GM18867 (cell line): ENCODE measurements around the gene HDHD2.

Experiments
- ATAC-seq: cut with Tn5 transposase; IDR thresholded peaks from one replicate; pipeline ENCODE4 v1.9.1; 2021; ENCODE audit warnings: mild to moderate bottlenecking, moderate library complexity; ENCODE audit not compliant: unreplicated experiment

Gene HDHD2

DNA sequence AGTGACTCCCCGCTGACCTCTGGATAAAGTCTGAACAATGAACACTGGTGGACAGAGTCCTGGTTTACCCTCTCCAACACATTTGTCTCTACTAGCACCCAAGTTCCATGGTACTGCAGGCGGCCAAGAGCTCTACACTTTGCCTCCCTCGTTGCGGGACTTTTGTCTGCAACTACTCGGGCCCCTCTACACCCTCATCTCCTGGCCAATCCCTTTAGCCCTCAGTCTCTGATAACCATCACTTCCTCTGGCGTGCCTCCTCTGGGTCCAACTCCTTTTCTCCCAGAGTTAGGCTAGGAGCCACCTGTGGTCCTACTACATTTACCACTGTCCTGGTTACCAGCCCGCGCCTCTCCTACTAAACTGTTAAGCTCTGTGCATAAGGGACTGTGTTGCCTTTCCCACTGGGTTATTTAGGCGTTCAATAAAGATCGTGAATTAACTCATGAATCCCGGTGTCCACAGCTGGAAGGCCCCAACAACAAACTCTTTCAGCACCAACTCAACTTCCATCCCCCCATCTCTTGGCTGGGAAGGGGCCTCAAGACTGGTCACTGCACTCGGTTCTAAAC, 757 bp downstream of the HDHD2 start:
- ATAC-seq, result no peak

DNA sequence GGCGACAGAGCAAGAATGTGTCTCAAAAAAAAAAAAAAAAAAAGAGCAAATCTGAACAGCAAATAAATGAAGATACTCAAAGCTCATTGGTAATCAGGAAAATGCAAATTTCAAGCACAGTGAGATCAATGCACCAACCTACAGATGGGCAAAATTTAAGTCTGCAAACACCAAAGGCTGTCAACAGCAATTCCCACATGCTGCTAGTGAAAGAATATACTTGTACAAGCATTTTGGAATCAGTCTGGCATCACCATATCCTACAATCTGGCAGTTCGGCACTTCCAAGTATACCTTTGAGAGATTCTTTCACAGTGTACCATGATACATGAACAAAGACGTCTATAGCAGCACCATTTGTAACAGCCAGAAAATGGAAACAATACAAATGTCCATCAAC, 4.1 kb downstream of the HDHD2 start:
- no peak for ATAC-seq

DNA sequence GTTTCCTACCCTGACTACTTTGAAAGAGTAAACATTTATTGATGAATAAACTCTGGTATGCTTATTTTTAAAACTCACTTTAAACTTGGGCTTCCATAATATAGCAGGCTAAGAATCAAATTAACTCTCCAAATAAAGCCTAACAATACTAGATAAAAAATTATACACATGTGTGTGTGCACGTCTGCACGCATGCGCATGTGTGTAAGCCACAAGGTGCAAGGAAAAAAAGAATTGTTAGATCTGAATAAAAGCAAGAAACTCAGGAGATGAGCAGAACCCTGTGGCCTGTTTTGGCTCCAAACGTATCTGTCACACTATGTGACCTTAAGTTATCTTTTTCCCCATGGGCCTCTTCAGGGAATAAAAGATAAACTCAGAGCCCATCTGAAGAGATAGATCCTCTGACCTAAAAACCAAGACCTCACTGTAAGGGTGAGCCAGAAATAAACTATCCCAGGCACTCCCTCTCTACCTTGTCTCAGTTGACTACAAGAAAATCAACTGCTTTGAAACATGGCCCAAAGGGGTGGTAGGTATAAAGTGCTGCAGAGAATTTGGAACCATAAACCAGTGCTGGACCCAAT, 6.3 kb downstream of the HDHD2 start:
- no peak for ATAC-seq

DNA sequence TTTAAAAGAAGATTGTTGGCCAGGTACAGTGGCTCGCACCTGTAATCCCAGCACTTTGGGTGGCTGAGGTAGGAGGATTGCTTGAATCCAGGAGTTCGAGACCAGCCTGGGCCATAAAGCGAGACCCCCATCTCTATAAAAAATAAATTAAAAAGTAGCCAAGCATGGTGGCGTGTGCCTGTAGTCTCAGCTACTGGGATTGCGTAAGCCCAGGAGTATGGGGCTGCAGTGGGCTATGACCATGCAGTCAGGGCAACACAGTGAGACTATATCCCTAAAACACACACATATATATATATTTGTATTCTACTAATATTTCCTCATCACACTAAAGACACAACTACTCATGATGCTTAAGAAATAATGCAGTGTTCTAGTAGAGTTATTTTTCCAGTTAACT, 7.1 kb downstream of the HDHD2 start:
- no peak for ATAC-seq

GRCh38 chr18:47141289-47141688, 9.0 kb downstream of the HDHD2 start:
- ATAC-seq, result no peak

DNA sequence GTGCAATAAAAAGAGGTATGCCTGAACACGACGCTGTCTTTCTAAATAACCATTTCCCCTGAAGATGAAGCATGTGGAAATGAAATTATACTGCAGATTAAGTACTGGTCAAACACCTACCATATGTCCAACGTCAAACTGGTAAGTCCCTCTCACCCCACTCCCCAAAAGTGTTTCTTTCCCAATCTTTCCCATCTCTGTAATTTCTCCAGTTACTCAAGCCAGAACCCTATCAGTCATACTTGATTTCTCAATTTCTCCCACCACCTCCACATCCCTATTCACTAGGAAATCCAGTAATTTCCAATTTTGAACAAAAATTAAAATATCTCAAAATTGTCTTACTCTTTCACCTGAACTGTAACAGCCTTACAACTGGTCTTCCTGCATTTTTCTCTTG, 29.2 kb downstream of the HDHD2 start:
- ATAC-seq, result no peak

- ATAC-seq, result peak; percentile 97
Observed at GRCh38 chr18:47120428-47120827, 29.9 kb downstream of the HDHD2 start.

GRCh38 chr18:47118981-47119380, 31.3 kb downstream of the HDHD2 start:
- ATAC-seq, result no peak

DNA sequence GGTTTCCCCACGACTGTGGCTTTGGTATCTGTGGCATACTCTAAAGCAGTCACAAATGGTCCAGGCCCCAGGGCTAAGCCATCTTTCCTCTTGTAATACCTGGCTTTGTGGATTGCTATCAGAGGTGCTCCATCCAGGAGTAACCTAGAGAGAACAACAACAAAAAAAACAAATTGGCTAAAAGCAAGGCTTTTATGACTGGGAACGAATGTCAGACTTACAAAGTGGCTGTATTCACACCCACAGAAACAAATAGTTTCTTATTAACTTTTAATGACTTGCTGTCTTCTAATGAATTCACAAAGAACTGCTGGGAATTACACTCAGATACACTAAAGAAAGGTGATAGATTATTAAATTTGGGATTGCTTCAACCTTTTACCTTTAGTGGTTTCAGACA, 35.1 kb downstream of the HDHD2 start:
- no peak for ATAC-seq

- no peak for ATAC-seq
Observed at GRCh38 chr18:47113796-47114540, 36.3 kb downstream of the HDHD2 start.

DNA sequence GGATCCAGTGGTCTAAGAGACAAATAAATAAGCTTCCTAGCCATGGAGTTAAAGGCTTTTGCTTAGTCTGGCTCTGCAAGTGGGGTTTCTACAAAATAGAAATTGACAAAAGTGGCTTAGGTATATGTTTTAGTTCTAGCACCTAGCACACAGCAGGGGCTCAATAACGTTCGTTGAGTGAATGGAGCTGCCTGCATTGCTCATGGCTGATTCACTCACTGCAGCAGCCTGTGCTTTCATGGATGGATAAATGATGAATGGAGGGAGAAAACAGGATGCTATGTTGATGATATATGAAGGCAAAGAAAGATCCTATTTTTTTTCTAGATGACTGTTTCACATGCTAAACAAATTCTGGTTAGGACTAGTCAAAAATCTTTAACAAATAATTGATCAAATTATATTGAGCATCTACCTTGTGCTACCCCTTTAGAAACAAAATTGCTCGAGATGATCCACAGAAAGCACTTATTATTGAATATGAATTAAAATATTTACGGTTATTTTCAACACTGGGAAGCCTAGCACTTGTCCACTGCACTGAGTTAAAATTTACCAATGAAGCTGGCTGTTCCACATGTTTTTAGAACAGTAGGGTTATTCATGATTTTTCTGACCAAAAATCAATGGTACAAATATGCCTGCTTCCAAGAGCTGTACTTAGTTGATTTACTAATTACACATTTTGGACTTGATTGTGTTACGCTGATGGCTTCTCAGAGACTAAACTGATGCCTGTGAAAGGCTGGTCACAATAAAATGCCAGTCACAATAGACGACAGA, 39.6 kb downstream of the HDHD2 start:
- no peak for ATAC-seq

- no peak for ATAC-seq
Observed at GRCh38 chr18:47109720-47110119, 40.6 kb downstream of the HDHD2 start.

DNA sequence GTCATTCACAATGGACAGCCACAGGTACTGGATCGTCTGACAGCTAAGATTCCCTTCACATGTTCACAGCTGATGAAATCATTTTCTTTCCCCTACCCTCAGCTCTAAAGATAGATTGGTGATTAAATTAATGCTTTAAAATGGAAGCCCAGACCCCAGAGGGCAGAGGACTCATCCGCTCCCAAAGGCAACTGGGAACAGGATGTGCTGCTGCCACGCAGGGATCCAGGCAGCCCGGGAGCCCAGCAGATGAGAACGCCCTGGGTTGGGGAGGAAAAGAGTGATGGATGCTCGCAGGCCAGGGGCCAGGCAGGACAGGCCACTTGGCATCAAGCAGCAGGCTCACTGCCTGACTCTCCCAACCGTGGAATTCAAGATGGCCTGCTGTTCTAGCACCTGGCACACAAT, 41.3 kb downstream of the HDHD2 start:
- no peak for ATAC-seq

DNA sequence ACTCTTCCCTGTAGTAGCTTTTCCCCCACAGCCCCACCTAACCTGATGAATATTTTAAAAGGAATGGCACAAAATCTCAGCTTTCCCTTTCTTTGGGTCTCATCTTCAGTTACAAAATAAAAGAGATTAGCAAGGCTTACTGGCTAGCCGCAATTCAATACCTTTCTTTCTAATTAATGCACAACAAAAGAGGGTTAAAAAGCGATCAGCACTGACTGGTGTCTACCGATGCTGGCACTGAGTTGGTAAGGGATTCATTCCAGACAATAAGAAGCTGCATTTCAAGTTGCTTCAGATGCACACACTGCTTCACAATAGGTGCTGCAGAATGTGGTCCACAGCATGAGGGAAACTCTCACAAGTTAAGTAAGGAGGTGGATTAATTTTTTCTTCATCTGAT, 41.9 kb downstream of the HDHD2 start:
- ATAC-seq, result no peak

GRCh38 chr18:47100212-47100831, 50.0 kb downstream of the HDHD2 start:
- no peak for ATAC-seq

GRCh38 chr18:47095810-47096209, 54.5 kb downstream of the HDHD2 start:
- ATAC-seq, result no peak

DNA sequence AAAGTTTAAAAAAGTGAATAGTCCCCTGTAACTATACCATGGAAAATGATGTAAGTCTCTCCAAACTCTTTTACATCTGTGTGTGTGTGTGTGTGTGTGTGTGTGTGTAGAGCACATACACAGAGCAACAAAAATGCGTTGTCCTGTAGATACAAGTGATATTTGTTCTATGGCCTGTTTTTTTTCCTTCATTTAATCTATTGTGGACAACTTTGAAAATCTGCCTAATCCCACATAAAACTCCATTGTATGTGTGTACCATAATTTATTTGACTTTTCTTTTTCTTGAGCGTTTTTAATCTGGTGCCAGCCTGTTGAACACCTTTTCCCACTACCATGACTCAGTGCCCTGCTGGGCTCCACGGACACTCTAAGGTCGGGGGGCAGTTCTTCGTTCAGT, 62.6 kb downstream of the HDHD2 start:
- ATAC-seq, result no peak

DNA sequence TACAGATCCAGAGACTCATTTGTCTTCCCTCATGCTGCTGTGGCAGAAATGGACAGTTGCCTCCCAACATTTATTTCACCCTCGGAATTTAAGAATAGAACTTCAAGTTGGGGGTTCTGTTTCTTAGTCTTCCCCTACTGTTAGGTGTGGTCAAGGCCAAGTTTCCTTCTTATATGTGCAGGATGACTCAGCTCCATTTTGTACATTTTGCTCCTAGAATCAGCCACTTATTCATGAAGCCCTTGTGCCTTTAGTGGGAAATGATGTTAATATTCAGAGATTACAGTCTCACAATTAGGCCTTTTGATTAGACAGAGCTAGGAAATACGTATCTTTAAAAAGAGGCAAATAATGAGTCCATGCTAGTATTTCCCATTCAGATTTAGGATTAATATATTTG, 68.7 kb downstream of the HDHD2 start:
- ATAC-seq, result no peak

GRCh38 chr18:47080872-47081271, 69.4 kb downstream of the HDHD2 start:
- no peak for ATAC-seq

- ATAC-seq, result no peak
Observed at GRCh38 chr18:47077111-47077510, 73.2 kb downstream of the HDHD2 start.
